K562 (cell line): ENCODE results near the gene PMVK. TPM values are rescaled to one million over a fixed set of nuclear protein-coding genes. Genes with fewer than 3 reads are reported as not detected.
A peak's percentile ranks its signal among the peaks of the same experiment; 100 is the strongest.

Source experiments
- ATAC-seq: fragments of 200-7000 bp; cut with Tn5 transposase; 3 replicates; pipeline ENCODE4 v1.9.1; 2020; ENCODE audit warnings: moderate library complexity
- BruUV-seq: library from RNA; stranded (reverse); fragments of 400-500 nt; replicated peaks from 2 replicates; lab custom pipeline; 2021; lab: Mats Ljungman, UMichigan
- CTCF ChIA-PET: fragments of 300-600 bp; formaldehyde crosslinking; extraction: SDS; loops from one replicate; lab custom pipeline; 2021; ENCODE audit warnings: low intra/inter-chr PET ratio; lab: Yijun Ruan, JAX
- POLR2A ChIA-PET: fragments of 300-600, 350-650 bp; sonication (Branson Sonifier 250); formaldehyde crosslinking; extraction: SDS; loops from one replicate; lab custom pipeline; 2021; ENCODE audit warnings: antibody characterized with exemption, inconsistent platforms; lab: Yijun Ruan, JAX
- DNase-seq, 4 experiments: peaks; one replicate each; pipeline versions ENCODE4 v3.0.0 to v3.0.0-alpha.2; 2011 to 2018; ENCODE audit warnings: low spot score in 3 of 4, mixed read lengths in 3 of 4; ENCODE audit errors: extremely low read depth in 1 of 4
- FAIRE-seq: peaks from 2 replicates; lab custom pipeline; 2011; peaks lifted over from hg19 to GRCh38; lab: Jason Lieb, UNC
- H2AFZ ChIP-seq: 2 replicates; pipeline ENCODE4 v1.6.0; 2011; ENCODE audit warnings: low read depth, low read length, control low read depth, inconsistent platforms
- H3K27ac ChIP-seq: fragments of 200-600 bp; 3 replicates; pipeline ENCODE4 v1.8.0; 2011; ENCODE audit warnings: low read depth, mild to moderate bottlenecking, control low read depth, inconsistent platforms, low read length, moderate library complexity, mixed read lengths; ENCODE audit errors: extremely low read depth
- H3K27me3 ChIP-seq, 2 experiments: fragments of 300-600 bp in 1 of 2; 2 replicates in 1 of 2; 3 replicates in 1 of 2; pipeline versions ENCODE4 v1.6.0 to v1.8.0; 2011; ENCODE audit warnings: inconsistent platforms in 2 of 2, low read length in 2 of 2, mild to moderate bottlenecking in 1 of 2, mixed read lengths in 1 of 2, moderate library complexity in 1 of 2; ENCODE audit not compliant: control insufficient read depth in 2 of 2, insufficient read depth in 2 of 2
- H3K36me3 ChIP-seq: fragments of 300-600 bp; 3 replicates; pipeline ENCODE4 v1.8.0; 2011; ENCODE audit warnings: mild to moderate bottlenecking, low read length, inconsistent platforms; ENCODE audit not compliant: control insufficient read depth, insufficient read depth
- H3K4me1 ChIP-seq, 2 experiments: fragments of 200-600 bp in 1 of 2; replicated peaks in 1 of 2; 2 replicates in 1 of 2; 3 replicates in 1 of 2; pipeline versions ENCODE4 v1.5.1 to v1.8.0; 2011; ENCODE audit warnings: inconsistent platforms in 2 of 2, low read length in 2 of 2, mild to moderate bottlenecking in 1 of 2, mixed read lengths in 1 of 2, moderate library complexity in 1 of 2; ENCODE audit not compliant: control insufficient read depth in 2 of 2, insufficient read depth in 2 of 2
- H3K4me2 ChIP-seq: 2 replicates; pipeline ENCODE4 v1.6.1; 2011; ENCODE audit warnings: low read length, control low read depth, inconsistent platforms, mixed read lengths; ENCODE audit not compliant: insufficient read depth
- H3K4me3 ChIP-seq: fragments of 200-600 bp; sonication (generic), shearing (Covaris generic); 2 replicates; pipeline ENCODE4 v1.5.1; 2016; ENCODE audit warnings: control low read depth, inconsistent platforms
- H3K79me2 ChIP-seq: fragments of 200-600 bp; 3 replicates; pipeline ENCODE4 v1.8.0; 2011; ENCODE audit warnings: low read length, inconsistent platforms; ENCODE audit not compliant: control insufficient read depth, insufficient read depth
- H3K9ac ChIP-seq, 2 experiments: 2 replicates each; pipeline versions ENCODE4 v1.6.0 to v1.6.1; 2011; ENCODE audit warnings: low read depth in 2 of 2, low read length in 2 of 2, control low read depth in 1 of 2, inconsistent platforms in 1 of 2, mild to moderate bottlenecking in 1 of 2, mixed read lengths in 1 of 2; ENCODE audit not compliant: insufficient read depth in 1 of 2
- H3K9me1 ChIP-seq: one replicate; pipeline ENCODE4 v1.6.0; 2011; ENCODE audit warnings: inconsistent platforms, mild to moderate bottlenecking, low read length, moderate library complexity; ENCODE audit not compliant: control insufficient read depth, insufficient read depth
- H3K9me3 ChIP-seq: replicated peaks from 2 replicates; pipeline ENCODE4 v1.5.1; 2011; ENCODE audit warnings: low read depth, low read length, inconsistent platforms; ENCODE audit not compliant: control insufficient read depth, insufficient read depth
- H4K20me1 ChIP-seq: replicated peaks from 2 replicates; pipeline ENCODE4 v1.6.1; 2011; ENCODE audit warnings: low read length, inconsistent platforms, mixed read lengths; ENCODE audit not compliant: control insufficient read depth, insufficient read depth
- BCLAF1 ChIP-seq, 2 experiments: fragments of 450-650 bp in 1 of 2; IDR thresholded peaks; 2 replicates each; pipeline ENCODE4 v1.6.1; 2011 to 2017; ENCODE audit warnings: low read depth in 2 of 2, antibody characterized with exemption in 1 of 2, borderline replicate concordance in 1 of 2, low read length in 1 of 2, mild to moderate bottlenecking in 1 of 2, mixed read lengths in 1 of 2; ENCODE audit not compliant: control insufficient read depth in 1 of 2
- ETV5 ChIP-seq: sonication (generic); formaldehyde crosslinking; IDR thresholded peaks from 2 replicates; pipeline ENCODE4 v1.4.0; 2020; ENCODE audit warnings: low read depth, mild to moderate bottlenecking, missing genetic modification reagents
- FOXA3 ChIP-seq, 2 experiments: fragments of 450-650 bp in 1 of 2; sonication (generic) in 1 of 2; formaldehyde crosslinking; IDR thresholded peaks in 1 of 2; conservative IDR thresholded peaks in 1 of 2; 2 replicates each; pipeline versions ENCODE4 v1.4.0 to v1.8.0; 2020 to 2022; ENCODE audit warnings: mild to moderate bottlenecking in 2 of 2, missing genetic modification reagents in 1 of 2
- HDGF ChIP-seq: fragments of 450-650 bp; IDR thresholded peaks from 2 replicates; pipeline ENCODE4 v1.6.1; 2016
- IRF2 ChIP-seq: sonication (generic); formaldehyde crosslinking; IDR thresholded peaks from 2 replicates; pipeline ENCODE4 v1.8.1; 2022; ENCODE audit warnings: mild to moderate bottlenecking, missing genetic modification reagents
- NR2C2 ChIP-seq, 2 experiments: fragments of 200-800 bp in 1 of 2; sonication (Bioruptor generic) in 1 of 2; sonication (generic) in 1 of 2; formaldehyde crosslinking in 1 of 2; IDR thresholded peaks; 2 replicates each; pipeline versions ENCODE4 v1.6.1 to v1.8.0; 2016 to 2022; ENCODE audit warnings: mild to moderate bottlenecking in 1 of 2, missing compliant biosample characterization in 1 of 2, missing genetic modification characterization in 1 of 2, missing genetic modification reagents in 1 of 2
- POLR2A ChIP-seq: fragments of 450-650 bp; conservative IDR thresholded peaks from 2 replicates; pipeline ENCODE4 v1.6.1; 2016
- POLR2G ChIP-seq: fragments of 200-400 bp; formaldehyde crosslinking; IDR thresholded peaks from 2 replicates; pipeline ENCODE4 v1.6.1; 2017; ENCODE audit warnings: low read depth, mild to moderate bottlenecking, antibody characterized with exemption, low read length, moderate library complexity
- TOE1 ChIP-seq, 2 experiments: fragments of 450-650 bp in 1 of 2; sonication (generic) in 1 of 2; formaldehyde crosslinking in 1 of 2; IDR thresholded peaks; 2 replicates each; pipeline versions ENCODE4 v1.7.1 to v1.8.0; 2016 to 2022; ENCODE audit warnings: borderline replicate concordance in 2 of 2, mild to moderate bottlenecking in 2 of 2, antibody characterized with exemption in 1 of 2, inconsistent platforms in 1 of 2, low read depth in 1 of 2, missing genetic modification reagents in 1 of 2, moderate library complexity in 1 of 2
- UBTF ChIP-seq, 2 experiments: IDR thresholded peaks; 2 replicates each; pipeline ENCODE4 v1.6.1; 2012; ENCODE audit warnings: improper control_type of control experiment in 2 of 2, low read depth in 2 of 2, low read length in 2 of 2, borderline replicate concordance in 1 of 2
- XRCC5 ChIP-seq: fragments of 200-400 bp; formaldehyde crosslinking; IDR thresholded peaks from 2 replicates; pipeline ENCODE4 v1.6.1; 2017; ENCODE audit warnings: low read depth, mild to moderate bottlenecking, low read length
- ZC3H4 ChIP-seq: sonication (generic); formaldehyde crosslinking; IDR thresholded peaks from 2 replicates; pipeline ENCODE4 v1.9.0; 2021; ENCODE audit warnings: missing genetic modification reagents, borderline replicate concordance
- ZNF121 ChIP-seq: sonication (generic); formaldehyde crosslinking; conservative IDR thresholded peaks from 2 replicates; pipeline ENCODE4 v1.8.0; 2022; ENCODE audit warnings: missing genetic modification reagents
- ZNF551 ChIP-seq: fragments of 250-450 bp; sonication (Bioruptor Pico); IDR thresholded peaks from 2 replicates; pipeline ENCODE4 v1.5.0; 2021; ENCODE audit warnings: mild to moderate bottlenecking, moderate library complexity
- whole genome bisulfite sequencing: fragments of 100-300 bp; shearing (Covaris generic); methylation state at CpG from one replicate; pipeline ENCODE4 v1.1.6; 2016; ENCODE audit warnings: low coverage, mixed read lengths; ENCODE audit not compliant: insufficient coverage; ENCODE audit errors: missing lambda C conversion rate; 5-methylcytosine and 5-hydroxymethylcytosine counted together
- in situ Hi-C: fragments of 300-500 bp; cut with MboI; formaldehyde crosslinking; loops from 4 replicates; pipeline ENCODE4 v1.15.0; 2018; ENCODE audit warnings: inconsistent platforms, mixed read lengths
- intact Hi-C: fragments of 100-400 bp; cut with micrococcal nuclease; formaldehyde crosslinking; loops from 2 replicates; pipeline ENCODE4 v1.14.2; 2022
- polyA plus RNA-seq, 8 experiments: library from polyadenylated mRNA; depleted of rRNA in 4 of 8; stranded (reverse) in 5 of 8; unstranded in 3 of 8; fragments of >200 nt; fragmentation: Nextera tagmentation in 2 of 8; fragmentation: Illumina TruSeq in 1 of 8; extraction: Ambion mirVana in 2 of 8; extraction: Trizol in 1 of 8; gene quantifications; 2 replicates each; pipeline versions ENCODE4 v1.2.1 to v1.2.3, GENCODE V29; 2011 to 2014; ENCODE audit warnings: inconsistent platforms in 1 of 8, missing spikeins in 1 of 8
- total RNA-seq, 7 experiments: library from RNA; depleted of rRNA in 6 of 7; stranded (reverse); fragments of >200 nt in 6 of 7; fragmentation: Illumina TruSeq in 2 of 7; extraction: Trizol in 2 of 7; gene quantifications; 2 replicates each; pipeline versions ENCODE4 v1.2.1 to v1.2.3, GENCODE V29; 2011 to 2021; ENCODE audit warnings: low replicate concordance in 1 of 7

PMVK gene
- total and polyA plus RNA-seq, 9 of the 15 experiments (the other 6 are each of a cell fraction or from before 2014, with no cell fraction given) = 1.1 to 15.3 (median 6.3) TPM

GRCh38 chr1:154962156-154962749 lies 25.7 kb upstream of the PMVK start:
- DNase-seq = peak in 2 of 4 experiments; percentile 56 to 60
- 6% methylated on average over 23 of the region's 25 CpGs for WGBS
- H3K27ac ChIP-seq = peak overlapping the region; percentile 99
- peak; percentile 49 for ATAC-seq
- TSS peak; percentile 80 for BruUV-seq
- H3K4me3 ChIP-seq = peak overlapping the region; percentile 91
- no peak for FAIRE-seq
- ChIA-PET CTCF (interaction anchor here (0.7 to 2.7 kb wide), 7 partner anchors 34 to 403 kb away, joined by 3 to 28 read pairs (median 4); no protein-coding TSS in a partner anchor), POLR2A (interaction anchor here (0.5 to 7.0 kb wide), 5 partner anchors 10 to 66 kb away, joined by 3 to 80 read pairs (median 5); partner anchors contain the start of genes CKS1B and SHC1)
- peak overlapping the region; percentile 97 to 99 for H3K9ac ChIP-seq
- H3K79me2 ChIP-seq = peaks cover 36% of the 10 kb centered on the region
- H3K4me1 ChIP-seq = peaks cover 20 to 47% of the 10 kb centered on the region in 2 experiments
- no peaks in the 10 kb centered on the region for H3K9me1 ChIP-seq
- no peaks in the 10 kb centered on the region for H4K20me1 ChIP-seq
- no peaks in the 10 kb centered on the region for H3K9me3 ChIP-seq
- H3K4me2 ChIP-seq = peak overlapping the region; percentile 90
- H2AFZ ChIP-seq = peak overlapping the region; percentile 98
- intact Hi-C loops (loop anchor here (5.0 kb wide), 1 partner anchor 120 kb away; no protein-coding TSS in a partner anchor), in situ Hi-C loops (no loop called here)
- no peaks in the 10 kb centered on the region for H3K27me3 ChIP-seq
- peaks cover 65% of the 10 kb centered on the region; the same call in 2 of the 3 replicates for H3K36me3 ChIP-seq
- TF ChIP-seq HDGF (0 out of 2 replicates have a peak, but pooled peaks have one; percentile 41), ZC3H4 (CRISPR knock-in tag) (peak; percentile 45; the same call in 1 of the 2 replicates), POLR2G (no peak), UBTF (IDR thresholded peaks at IDR 0.05; ENCODE audit: borderline replicate concordance in 1 of 2, low read depth in 2 of 2, low read length in 2 of 2) (0 out of 4 replicates have a peak, but pooled peaks of 1 of the 2 experiments have one; percentile 41), ETV5 (CRISPR knock-in tag) (no peak), NR2C2 (CRISPR knock-in tag; IDR thresholded peaks at IDR 0.05) (no peak), NR2C2 (tag; IDR thresholded peaks at IDR 0.05) (0 out of 2 replicates have a peak, but pooled peaks have one; percentile 5), ZNF551 (no peak), BCLAF1 (IDR thresholded peaks at IDR 0.05; ENCODE audit: borderline replicate concordance in 1 of 2, control insufficient read depth in 1 of 2, low read depth in 2 of 2, low read length in 1 of 2) (0 out of 4 replicates have a peak, but pooled peaks of 1 of the 2 experiments have one; percentile 32), TOE1 (IDR thresholded peaks at IDR 0.05; ENCODE audit: borderline replicate concordance) (no peak), TOE1 (CRISPR knock-in tag; IDR thresholded peaks at IDR 0.05; ENCODE audit: borderline replicate concordance, low read depth) (no peak), ZNF121 (CRISPR knock-in tag) (no peak), XRCC5 (0 out of 2 replicates have a peak, but pooled peaks have one; percentile 18), POLR2A (no peak), IRF2 (CRISPR knock-in tag) (no peak), FOXA3 (CRISPR knock-in tag; conservative IDR thresholded peaks at IDR 0.05 in 1 of 2, IDR thresholded peaks at IDR 0.05 in 1 of 2) (peak in 1 of 2 experiments; percentile 60; a peak in 1 of 4 replicates)
